Uterus (tissue), 2 donors: Measurements from ENCODE around the gene OXNAD1.

Experiments used
- POLR2A ChIP-seq, 2 donors: fragments of 450-650 bp; IDR thresholded peaks; one replicate each; pipeline ENCODE4 v1.6.1; 2016; ENCODE audit warnings: antibody characterized with exemption in 2 of 2, mild to moderate bottlenecking in 1 of 2, moderate library complexity in 1 of 2
- TF ChIP-seq, protein P1 (sequence below), 4 experiments: fragments of 200-600 bp in 2 of 4; fragments of 450-650 bp in 2 of 4; sonication (generic) in 2 of 4; IDR thresholded peaks; one replicate each; pipeline ENCODE4 v1.5.1; 2016 to 2019; ENCODE audit warnings: antibody characterized with exemption in 4 of 4, mild to moderate bottlenecking in 2 of 4, moderate library complexity in 1 of 4

DNA sequence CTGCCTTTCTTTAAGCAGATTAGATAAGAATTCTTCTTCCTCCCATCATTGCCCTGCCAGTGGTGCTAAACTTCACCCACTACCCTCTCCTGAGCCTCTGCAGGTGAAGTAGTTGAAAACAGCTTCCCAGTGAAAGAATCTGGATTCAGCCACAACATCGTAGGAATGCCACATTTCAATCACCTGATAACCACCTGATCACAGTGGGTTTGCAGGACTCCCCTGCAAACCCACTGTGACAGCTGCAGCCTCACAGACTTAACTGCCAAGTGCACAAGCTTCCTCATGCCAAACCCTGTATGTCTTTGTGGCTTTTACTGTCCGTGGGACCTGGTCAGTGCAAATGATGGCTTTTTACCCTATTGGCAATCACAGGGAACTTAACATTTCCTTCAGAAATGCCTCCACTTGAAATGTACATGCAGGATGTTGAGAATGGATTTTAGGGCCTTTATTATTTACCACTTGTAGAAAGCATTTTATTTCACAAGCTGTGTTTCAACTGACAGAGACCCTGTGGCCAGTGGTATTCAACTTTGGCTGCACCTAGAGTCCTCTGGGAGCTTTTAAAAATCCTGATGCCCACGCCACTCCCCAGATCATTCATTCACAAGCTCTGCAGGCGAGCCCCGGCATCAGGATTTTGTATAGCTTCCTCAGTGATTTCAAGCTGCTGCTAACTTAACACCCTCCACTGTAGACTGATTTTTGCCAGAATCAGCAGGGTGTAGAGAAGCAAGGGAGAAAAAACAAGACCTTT lies 49.1 kb downstream of the OXNAD1 start:
- TF ChIP-seq, protein P1, sequence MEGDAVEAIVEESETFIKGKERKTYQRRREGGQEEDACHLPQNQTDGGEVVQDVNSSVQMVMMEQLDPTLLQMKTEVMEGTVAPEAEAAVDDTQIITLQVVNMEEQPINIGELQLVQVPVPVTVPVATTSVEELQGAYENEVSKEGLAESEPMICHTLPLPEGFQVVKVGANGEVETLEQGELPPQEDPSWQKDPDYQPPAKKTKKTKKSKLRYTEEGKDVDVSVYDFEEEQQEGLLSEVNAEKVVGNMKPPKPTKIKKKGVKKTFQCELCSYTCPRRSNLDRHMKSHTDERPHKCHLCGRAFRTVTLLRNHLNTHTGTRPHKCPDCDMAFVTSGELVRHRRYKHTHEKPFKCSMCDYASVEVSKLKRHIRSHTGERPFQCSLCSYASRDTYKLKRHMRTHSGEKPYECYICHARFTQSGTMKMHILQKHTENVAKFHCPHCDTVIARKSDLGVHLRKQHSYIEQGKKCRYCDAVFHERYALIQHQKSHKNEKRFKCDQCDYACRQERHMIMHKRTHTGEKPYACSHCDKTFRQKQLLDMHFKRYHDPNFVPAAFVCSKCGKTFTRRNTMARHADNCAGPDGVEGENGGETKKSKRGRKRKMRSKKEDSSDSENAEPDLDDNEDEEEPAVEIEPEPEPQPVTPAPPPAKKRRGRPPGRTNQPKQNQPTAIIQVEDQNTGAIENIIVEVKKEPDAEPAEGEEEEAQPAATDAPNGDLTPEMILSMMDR (IDR thresholded peaks at IDR 0.05): no peak
- no peak for TF ChIP-seq POLR2A (IDR thresholded peaks at IDR 0.05)
